DMS53 treated with DMSO at 0.1 percent for 48 hours (cell line): ENCODE measurements around the gene EIF3K.
"Not testable (repeated sequence)": the region's sequence is repeated elsewhere in the genome, so short reads cannot be mapped to it uniquely, and the experiment has no call there.

Source experiments
- DNase-seq: peaks from one replicate; lab custom pipeline; 2025; ENCODE audit not compliant: unreplicated experiment; lab: John Stamatoyannopoulos, UW

Gene EIF3K

GRCh38 chr19:38618590-38619360 lies at the start of gene EIF3K:
Gene EIF3K, plus strand, starts transcription at chr19:38619188. Its CDS starts 81 bp downstream, at chr19:38619269.
- DNase-seq: peak; percentile 99

GRCh38 chr19:38569368-38569983 lies 49.5 kb upstream of the EIF3K start:
- DNase-seq: no peak

GRCh38 chr19:38571682-38572081 lies 47.3 kb upstream of the EIF3K start:
- DNase-seq: no peak

- no peak for DNase-seq
These were observed 41.2 kb upstream of the EIF3K start for GRCh38 chr19:38577826-38578225.

- not testable (repeated sequence) for DNase-seq
These were observed 39.7 kb upstream of the EIF3K start for GRCh38 chr19:38579304-38579703.

GRCh38 chr19:38580080-38580479 lies 38.9 kb upstream of the EIF3K start:
- DNase-seq: no peak

GRCh38 chr19:38583219-38583984 lies 35.6 kb upstream of the EIF3K start:
- DNase-seq: no peak

GRCh38 chr19:38583985-38584305 lies 35.0 kb upstream of the EIF3K start:
- no peak for DNase-seq

- no peak for DNase-seq
These were observed 31.4 kb upstream of the EIF3K start for GRCh38 chr19:38587562-38587961.

GRCh38 chr19:38588041-38588440 lies 30.9 kb upstream of the EIF3K start:
- DNase-seq: no peak

GRCh38 chr19:38592940-38593339 lies 26.0 kb upstream of the EIF3K start:
- no peak for DNase-seq

- peak; percentile 16 for DNase-seq
These were observed 22.7 kb upstream of the EIF3K start for GRCh38 chr19:38596057-38596981.

GRCh38 chr19:38597075-38597474 lies 21.9 kb upstream of the EIF3K start:
- DNase-seq: no peak

- no peak for DNase-seq
These were observed 19.3 kb upstream of the EIF3K start for GRCh38 chr19:38599722-38600121.

- DNase-seq: not testable (repeated sequence)
These were observed 16.1 kb upstream of the EIF3K start for GRCh38 chr19:38602856-38603255.

GRCh38 chr19:38606131-38606530 lies 12.9 kb upstream of the EIF3K start:
- no peak for DNase-seq

GRCh38 chr19:38614289-38614688 lies 4.7 kb upstream of the EIF3K start:
- DNase-seq: no peak

GRCh38 chr19:38615007-38615581 lies 3.9 kb upstream of the EIF3K start:
- DNase-seq: no peak

- no peak for DNase-seq
These were observed 2.7 kb upstream of the EIF3K start for GRCh38 chr19:38616265-38616664.

- no peak for DNase-seq
These were observed 1.7 kb upstream of the EIF3K start for GRCh38 chr19:38617283-38617763.
